GM20431 (cell line): Measurements from ENCODE around the gene TMEM108.

Source experiments
- in situ Hi-C: fragments of 300-500 bp; cut with MseI, MboI; formaldehyde crosslinking; loops from one replicate; pipeline ENCODE4 v1.15.0; 2020; ENCODE audit warnings: low sequenced_read_pairs; ENCODE audit not compliant: unreplicated experiment

The TMEM108 gene

DNA sequence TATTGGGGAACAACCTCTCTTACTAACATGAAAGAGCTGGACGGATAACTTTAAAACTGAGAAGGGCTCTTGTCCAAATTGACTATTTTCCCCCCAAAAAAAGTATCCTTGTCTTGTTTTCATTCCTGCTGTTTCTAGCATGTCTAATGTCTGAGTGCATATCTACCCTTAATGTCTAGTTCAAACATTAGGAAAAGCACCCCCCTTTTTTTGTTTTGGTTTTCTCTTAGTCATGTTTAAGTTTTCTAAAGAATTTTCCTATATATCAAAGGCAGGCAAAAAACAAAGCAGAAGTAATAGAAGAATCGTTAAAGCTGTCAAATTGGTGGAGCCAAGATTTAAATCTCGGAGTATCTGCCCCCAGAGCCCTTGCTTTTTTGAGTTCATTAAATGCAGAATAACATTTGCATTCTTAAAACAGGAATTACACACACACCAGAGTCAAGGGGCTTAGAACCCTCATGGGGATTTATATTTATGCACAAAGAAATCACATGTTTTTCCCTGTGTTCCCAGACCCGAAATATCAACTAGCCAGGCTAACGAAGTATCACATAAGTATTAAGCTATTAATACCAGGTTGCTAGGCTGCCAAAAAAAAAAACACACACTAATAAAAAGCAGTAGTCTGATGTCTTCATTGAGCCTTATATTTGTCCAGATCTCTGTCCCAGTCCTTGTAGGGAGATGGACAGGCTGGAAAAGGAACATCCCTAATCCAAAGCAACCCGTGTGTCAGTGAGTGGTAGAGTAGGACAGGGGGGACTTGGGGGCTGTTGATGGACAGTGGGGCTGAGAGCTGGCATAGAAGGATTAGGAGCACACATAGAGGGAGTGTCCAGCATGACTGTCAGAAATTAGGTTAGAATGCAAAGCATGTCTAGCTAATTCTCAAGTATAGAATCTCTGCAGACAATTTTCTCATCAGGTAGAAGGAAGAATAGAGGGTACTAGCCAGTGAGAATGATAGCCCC is 258.0 kb downstream of the TMEM108 start:
- in situ Hi-C loops = no loop called here

DNA sequence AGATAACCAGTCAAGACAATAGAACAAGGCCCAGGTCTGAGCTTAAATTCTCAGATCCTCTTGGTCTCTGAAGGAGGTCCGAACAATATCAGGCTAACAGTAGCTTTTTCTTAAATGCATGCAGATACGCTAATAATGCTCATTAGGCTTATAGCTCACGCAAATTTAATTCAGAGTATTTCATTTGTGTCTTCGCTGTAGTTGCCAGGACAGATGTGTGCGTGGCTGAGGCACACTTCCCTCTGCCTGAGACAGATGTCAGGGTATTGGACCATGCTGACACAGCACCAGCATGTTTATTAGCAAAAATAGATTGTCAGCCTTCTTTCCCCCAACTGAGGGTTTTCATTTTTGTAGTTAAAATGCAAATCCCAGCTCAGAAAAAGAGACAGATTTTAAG is 258.8 kb downstream of the TMEM108 start:
- in situ Hi-C loops = no loop called here

DNA sequence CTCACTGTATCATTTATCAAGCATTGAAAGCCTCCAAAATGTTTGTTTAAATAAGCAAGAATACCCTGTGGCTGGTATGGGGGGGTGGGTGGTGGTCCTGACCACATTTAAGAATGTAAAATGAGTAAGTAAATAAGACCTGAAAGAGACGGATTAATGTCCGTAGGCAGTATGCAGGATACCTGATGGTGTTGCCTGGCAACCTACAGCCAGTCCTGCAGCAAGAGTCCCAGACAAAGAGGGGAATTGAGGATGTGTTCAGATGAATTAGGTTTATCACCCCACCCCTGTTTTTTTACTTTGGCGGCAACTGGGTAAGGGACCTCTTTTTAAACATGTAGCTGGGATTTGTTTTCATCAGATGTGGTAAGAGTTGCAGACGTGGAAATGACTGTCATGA is 261.9 kb downstream of the TMEM108 start:
- in situ Hi-C loops = no loop called here

DNA sequence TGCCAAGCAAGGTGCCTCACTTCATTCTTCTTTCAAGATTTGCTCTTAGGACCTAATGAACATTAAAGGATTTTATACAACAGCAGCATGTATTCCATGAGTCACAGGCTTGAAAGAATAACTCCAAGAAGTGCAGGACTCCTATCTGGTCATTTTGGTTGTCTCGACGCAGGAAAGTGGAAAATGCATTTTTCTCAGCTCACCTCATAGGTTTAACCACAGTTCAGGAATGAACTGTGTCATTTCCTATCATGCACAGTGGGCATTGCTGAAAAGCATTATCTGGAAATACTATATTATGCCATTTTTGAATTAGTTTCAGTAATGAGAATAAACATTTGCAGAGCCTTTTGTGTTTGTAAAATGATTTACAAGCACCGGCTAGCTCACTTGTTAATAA is 263.0 kb downstream of the TMEM108 start:
- in situ Hi-C loops = no loop called here

DNA sequence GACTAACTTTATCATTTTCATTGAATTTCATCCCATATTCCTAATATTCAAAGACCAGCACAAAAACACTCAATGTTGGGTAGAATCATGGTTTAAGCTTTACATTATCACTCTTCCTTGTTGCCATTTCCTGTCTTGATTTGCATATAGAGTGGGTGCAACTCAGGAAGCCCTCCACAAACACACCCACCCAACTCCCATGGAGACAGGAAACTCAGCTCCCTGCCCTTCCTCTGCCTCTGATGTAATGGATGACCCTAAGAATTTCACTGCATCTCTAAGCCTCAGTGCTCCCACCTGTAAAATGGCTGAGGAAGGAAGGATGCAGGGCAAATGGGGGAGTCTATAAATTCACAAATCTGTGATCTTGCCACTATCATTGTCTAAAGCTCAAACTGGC is 263.5 kb downstream of the TMEM108 start:
- in situ Hi-C loops = no loop called here

DNA sequence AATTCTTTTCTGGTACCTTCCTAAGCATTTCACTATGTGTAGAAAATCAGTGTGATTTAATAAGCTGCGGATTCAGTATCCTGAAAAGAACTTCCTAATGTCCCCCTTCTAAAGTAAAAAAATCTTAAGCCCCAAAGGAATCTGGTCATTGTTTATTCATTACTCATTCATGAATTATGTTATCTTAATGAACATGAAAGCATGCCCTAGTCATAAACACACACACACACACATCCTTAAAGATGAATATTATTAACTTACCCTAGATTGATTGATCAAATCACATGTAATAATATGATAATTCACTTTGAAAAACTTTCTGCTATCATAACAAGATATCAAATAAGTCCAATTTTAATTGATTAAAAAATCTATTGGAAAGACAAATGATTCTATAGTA is 265.2 kb downstream of the TMEM108 start:
- in situ Hi-C loops = no loop called here

DNA sequence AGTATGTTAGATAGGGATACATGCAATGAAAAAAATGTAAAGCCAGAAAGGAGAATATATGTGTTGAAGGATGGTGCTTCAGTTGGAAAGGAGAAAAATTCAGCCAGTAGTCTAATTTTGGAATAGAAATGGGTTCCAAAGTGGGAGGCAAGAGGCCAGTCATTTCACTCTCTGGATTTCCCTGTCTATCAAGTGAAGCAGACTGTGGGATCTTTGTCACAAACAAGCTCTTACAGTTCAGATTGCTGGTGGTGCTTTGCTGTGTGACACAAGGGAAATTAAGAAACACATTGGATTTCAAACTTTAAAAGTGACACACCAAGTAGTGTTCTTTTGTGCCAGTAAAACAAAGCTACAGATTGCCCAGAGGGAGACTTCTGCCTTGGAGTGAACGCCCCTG is 279.7 kb downstream of the TMEM108 start:
- in situ Hi-C loops = no loop called here

DNA sequence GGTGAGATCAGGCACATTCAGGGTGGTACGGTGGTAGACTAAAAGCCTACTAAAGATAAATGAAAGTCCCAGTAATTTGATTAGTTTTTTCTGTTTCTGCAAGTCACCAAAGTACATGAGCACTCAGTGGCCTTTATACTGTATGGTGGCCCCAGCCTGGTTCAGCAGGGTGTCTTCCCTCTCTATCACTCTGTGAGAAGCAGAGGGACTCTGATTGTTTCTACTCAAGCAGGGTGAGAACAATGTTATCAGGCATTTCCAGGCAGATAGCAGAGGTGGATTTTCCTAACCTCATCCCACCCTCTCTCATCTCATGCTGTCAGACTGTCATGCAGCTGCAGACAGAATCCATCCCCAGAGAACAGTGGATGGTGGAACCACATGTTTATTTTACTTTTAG is 290.2 kb downstream of the TMEM108 start:
- in situ Hi-C loops = no loop called here

DNA sequence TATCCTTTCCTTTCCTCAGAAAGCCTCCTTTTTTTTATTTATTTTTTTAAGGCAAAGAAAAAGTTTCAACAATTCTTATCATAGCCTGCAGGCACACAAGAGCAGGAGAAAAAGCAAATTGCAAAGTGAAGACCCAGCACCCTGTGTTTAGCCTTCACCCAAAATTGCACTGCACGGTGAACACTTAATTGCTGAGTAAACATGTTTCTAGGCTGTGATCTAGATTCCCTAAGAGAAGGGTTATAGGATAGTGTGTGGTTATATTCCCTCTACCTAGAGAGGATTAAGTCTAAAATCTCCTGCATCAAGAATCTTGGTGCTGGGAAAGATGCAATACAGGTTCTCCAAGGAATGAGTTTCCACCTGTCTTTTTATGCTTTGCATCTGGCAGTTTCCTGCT is 291.4 kb downstream of the TMEM108 start:
- in situ Hi-C loops = no loop called here

DNA sequence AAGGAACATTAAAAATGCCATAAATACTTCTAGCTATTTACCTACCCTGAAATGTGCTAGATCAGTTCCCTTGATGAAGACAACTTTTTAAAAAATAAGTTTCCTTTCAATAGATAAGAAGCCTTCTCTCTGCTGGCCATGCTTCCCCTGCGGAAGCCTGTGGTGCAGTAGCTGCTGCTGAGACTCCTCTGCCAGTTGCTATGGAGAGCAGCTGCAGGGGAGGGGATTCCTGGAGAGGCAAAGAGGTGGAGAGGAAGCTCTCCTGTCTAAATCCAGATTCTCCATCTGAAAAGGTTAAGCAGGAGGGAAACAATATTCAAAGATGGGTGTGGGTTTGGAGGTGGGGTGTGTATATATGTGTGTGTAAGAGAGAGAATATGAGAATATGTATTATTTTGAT is 291.9 kb downstream of the TMEM108 start:
- in situ Hi-C loops = no loop called here

DNA sequence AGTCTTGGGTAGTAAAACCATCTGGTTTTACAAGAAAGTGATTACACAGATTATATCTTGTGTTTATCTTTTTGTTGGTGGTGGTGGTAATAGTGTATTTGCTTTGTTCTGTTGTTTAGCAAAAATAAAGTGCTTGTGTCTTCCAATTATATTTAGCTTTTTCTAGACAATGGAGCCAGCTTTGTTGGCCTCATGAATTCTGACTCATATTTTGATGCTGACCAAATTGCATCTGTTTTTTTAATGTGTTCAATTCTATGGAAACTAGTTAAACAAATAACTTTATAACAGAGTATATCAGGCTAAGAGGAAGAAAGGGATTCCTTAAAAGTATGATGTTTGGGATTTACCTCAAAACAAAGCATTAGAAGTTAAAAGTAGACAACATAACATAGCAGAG is 292.3 kb downstream of the TMEM108 start:
- in situ Hi-C loops = no loop called here

DNA sequence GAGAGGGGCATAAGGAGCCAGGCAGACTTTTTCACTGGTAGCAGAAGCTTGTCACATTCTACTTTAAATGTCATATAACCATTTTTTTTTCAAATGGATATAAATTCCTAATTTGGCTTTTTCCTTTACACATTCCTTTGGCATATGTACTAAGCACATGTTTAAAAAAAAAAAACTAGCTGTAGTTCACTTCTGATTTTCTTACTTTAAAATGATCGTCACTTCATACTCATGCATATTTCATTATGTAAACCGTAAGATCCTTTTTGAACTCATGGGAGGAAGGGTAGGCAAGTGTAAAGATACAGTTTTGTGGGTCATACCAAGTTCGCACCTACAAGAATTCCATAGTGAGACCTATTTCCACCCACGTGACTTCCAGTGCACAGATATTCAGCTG is 316.5 kb downstream of the TMEM108 start:
- in situ Hi-C loops = no loop called here

DNA sequence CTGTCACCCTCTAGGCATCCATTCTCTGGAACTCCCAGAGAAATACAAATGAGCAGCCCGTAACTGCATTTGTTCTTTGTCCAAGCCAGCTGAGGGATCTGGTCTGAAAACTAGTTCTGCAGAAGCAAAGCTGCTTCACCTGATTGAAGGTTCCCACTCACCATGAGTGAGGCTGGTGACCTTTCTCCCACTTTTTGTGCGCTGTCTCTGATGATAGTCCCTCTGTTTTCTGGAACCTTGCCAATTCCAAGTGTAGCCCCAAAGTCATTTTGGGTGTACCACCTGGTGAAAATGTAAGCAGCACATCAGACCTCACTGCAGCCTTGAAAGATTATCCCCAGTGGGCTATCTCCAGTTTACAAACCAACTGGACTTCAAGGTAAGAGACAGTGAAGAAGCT is 322.3 kb downstream of the TMEM108 start:
- in situ Hi-C loops = no loop called here

DNA sequence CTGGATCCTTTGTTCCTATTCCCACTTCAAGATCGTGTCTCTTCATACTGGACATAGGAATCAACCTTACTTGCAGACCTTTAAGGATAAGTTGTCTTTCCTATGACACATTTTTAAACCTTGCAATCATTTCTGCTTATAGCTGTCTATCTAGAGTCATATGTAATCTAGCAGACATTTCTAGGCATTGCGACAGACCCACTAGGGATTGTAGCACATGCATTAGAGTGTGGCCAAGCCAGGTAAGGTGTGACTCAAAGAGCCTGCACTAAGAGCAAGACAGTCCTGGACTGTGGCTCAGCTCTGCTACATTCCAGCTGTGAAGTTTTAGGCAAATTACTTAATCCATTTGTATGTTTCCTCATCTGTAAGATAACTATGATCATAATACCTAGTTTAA is 322.8 kb downstream of the TMEM108 start:
- in situ Hi-C loops = no loop called here

DNA sequence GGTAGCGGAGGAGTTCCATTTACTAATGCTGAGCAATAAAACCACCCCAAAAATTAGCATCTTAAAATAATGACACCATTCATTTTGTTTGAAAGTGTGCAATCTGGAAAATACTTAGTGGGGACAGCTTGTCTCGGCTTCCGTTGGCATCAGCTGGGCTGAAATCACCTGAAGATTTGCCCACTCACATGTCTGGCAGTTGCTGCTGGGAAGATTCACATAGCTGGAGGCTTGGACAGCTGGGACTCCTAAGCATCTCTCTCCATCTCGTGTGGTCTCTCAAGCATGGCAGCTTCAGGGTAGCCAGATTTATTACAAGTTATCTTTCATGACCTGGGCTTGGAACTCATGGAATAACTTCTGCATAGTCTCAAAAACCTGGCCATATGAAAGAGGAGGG is 323.2 kb downstream of the TMEM108 start:
- in situ Hi-C loops = no loop called here

DNA sequence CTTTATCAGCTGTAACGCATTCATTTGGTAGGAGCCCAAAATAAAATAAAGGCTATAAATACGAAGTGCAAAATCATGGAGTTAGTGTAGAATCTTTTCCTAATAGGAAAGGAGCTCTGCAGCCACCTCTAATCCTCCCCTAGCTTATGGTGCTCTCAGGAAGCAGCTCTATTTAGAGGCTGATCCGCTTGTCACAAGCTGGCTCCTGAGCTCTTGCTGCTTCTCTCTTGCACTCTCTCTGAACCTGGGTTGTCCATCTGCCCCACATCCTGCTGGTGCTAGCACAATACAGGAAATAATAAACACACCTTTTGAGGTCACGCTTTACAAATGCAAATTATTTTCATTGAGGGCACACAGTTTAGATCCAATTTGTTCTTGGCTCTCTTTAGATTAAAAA is 324.3 kb downstream of the TMEM108 start:
- in situ Hi-C loops = no loop called here

DNA sequence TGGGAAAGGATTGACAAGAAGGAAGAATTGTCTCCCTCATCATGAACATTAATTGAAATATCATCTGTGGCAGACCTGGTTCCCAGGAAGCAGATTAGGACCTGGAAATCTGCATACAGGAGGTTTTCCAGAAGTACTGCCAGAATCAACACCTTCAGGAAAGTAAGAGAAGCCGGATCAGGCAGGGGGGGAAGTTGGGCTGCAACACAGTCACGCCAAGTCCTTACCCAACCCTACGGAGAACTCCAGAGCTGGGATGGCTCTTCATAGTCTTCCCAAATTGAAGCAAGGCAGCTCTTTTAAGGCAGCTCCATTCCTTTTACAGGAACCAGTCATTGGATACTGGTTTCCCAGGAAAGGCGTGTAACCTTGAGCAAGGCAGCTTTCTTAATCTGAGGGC is 326.5 kb downstream of the TMEM108 start:
- in situ Hi-C loops = no loop called here

DNA sequence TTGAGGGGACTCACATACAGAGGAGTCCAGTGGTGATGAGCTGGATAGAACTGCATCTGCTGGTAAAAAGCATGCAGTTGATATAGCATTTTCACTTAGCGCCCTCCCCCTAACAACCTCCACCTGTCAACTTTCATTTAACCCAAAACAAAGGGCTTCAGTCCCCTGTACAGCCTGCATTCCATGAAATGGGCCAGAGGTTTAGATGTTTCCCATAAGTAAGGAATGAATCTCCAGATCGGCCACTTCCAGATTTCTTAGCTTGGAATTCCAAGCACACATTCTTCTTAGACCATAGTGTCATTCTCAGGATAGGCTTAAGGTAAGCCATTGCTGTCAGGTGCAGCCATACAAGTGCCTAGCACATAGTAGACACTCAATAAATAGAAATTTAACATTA is 328.7 kb downstream of the TMEM108 start:
- in situ Hi-C loops = no loop called here

DNA sequence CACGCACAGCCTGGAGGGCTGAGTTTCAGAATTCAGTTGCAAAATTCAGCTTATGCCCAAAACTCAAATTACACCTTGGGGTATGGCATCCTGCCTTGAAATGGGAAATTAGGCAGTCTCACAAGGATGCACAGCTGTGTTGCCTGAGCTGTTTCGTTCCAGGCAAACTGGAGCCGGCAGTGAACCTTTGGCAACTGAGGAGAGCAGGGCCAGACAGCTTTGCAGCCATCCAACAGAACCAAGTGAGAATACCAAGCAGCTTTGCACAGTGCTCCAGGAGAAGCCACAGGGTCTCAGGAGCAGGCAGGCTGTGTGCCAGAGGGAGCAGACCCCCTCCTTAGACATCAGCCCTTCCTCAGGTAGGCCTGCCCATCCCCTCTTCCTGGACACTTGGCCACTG is 329.2 kb downstream of the TMEM108 start:
- in situ Hi-C loops = no loop called here

DNA sequence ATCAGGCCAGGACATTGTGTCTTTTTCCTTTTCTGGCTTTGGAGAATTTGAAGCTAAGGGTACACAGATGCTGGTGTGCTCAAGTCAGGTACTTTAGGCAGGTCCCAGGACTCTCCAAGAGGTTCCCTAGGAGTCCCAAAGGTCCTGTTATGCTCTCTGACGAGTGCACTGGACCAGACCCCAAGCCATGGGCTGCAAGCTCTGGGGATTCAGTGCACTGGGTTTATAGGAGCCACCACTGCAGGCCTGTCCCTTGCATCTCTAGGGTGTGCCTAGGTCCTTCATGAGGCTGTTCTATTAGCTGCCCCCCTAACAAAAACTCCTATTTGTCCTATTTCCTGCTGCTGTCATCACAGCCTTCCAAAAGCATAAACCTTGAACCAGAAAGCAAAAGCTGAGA is 329.8 kb downstream of the TMEM108 start:
- in situ Hi-C loops = no loop called here

DNA sequence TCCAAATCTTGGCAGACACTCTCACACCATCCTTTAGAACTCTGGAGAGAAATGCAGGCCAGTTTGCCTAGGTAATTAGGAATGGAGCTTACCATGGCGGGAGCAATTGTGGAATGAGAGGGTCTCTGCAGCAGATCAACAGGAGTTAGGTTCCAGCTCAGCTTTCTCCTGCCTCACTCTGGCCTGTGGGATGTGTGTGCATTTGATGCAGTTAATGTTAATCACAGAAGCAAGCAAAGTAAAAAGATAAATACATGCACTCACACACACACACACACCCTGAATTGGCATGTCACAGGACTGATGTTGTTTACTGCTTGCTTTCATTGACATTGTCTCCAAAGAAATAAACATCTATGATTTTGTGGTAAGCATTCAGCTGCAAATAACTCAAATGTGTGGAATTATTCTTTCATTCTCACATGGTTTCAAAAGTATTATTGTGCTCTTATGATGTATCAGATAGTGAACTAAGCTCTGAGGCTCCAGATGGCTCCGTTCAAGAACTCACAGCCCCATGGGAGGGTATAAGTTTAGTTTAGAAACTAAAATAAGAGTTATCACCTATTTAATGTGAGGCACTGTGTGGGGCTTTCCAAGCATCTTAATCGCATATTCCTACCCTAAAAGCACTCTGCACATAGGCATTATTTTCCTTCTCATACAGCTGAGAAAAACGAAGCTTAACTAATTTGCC is 330.3 kb downstream of the TMEM108 start:
- in situ Hi-C loops = no loop called here

DNA sequence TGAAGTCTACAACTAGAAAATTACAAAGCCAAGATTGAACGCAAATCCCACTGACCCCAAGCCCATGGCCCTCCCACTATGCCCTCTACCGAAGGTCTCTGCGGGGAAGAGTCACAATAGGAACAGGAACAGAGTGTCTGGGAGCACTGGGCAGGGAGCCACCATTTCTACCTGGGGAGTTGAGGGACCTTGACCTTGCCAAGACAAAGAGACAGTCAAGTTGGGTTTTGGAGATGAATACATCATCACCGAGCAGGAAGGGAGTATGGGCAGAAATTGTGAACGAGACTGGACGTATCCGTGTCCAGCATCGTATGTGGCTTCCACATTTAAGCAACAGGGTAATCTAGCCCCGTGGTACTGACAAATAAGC is 330.9 kb downstream of the TMEM108 start:
- in situ Hi-C loops = no loop called here
